Upper lobe of left lung (tissue), 6 donors: ENCODE results near the gene DAW1. TPM values are rescaled to one million over a fixed set of nuclear protein-coding genes. Genes with fewer than 3 reads are reported as not detected.
A peak's percentile ranks its signal among the peaks of the same experiment; 100 is the strongest.

Experiments
- ATAC-seq, 2 donors: fragments of 200-7000 bp; cut with Tn5 transposase; one replicate each; pipeline ENCODE4 v1.9.1; 2022; ENCODE audit warnings: mild to moderate bottlenecking in 2 of 2, moderate library complexity in 2 of 2; ENCODE audit not compliant: low FRiP score in 2 of 2
- DNase-seq, 2 donors: peaks; one replicate each; pipeline ENCODE4 v3.0.0-alpha.2; 2019 to 2020
- H3K27ac ChIP-seq, 4 donors: fragments of 200-600 bp; sonication (generic); one replicate each; pipeline ENCODE4 v1.5.1; 2016 to 2019
- H3K27me3 ChIP-seq, 4 donors: fragments of 200-600 bp; sonication (generic); one replicate each; pipeline ENCODE4 v1.5.1; 2017 to 2019
- H3K36me3 ChIP-seq, 4 donors: fragments of 200-600 bp; sonication (generic); one replicate each; pipeline ENCODE4 v1.5.1; 2016 to 2019
- H3K4me1 ChIP-seq, 4 donors: fragments of 200-600 bp; sonication (generic); one replicate each; pipeline ENCODE4 v1.5.1; 2018 to 2019
- H3K4me3 ChIP-seq, 4 donors: fragments of 200-600 bp; sonication (generic); one replicate each; pipeline ENCODE4 v1.5.1; 2017 to 2019; ENCODE audit warnings: mild to moderate bottlenecking in 2 of 4, moderate library complexity in 1 of 4
- H3K9me3 ChIP-seq, 4 donors: fragments of 200-600 bp; sonication (generic); one replicate each; pipeline ENCODE4 v1.5.1; 2018 to 2019
- EP300 ChIP-seq, 4 donors: sonication (generic); formaldehyde crosslinking; IDR thresholded peaks; one replicate each; pipeline ENCODE4 v1.5.1; 2017; ENCODE audit warnings: antibody characterized with exemption in 4 of 4, control low read depth in 2 of 4
- POLR2A ChIP-seq, 4 donors: fragments of 450-650 bp; IDR thresholded peaks; one replicate each; pipeline ENCODE4 v1.5.1; 2016 to 2017; ENCODE audit warnings: antibody characterized with exemption in 4 of 4, mild to moderate bottlenecking in 2 of 4
- POLR2AphosphoS5 ChIP-seq, 2 donors: sonication (generic); formaldehyde crosslinking; IDR thresholded peaks; one replicate each; pipeline ENCODE4 v1.5.1; 2017; ENCODE audit warnings: antibody characterized with exemption in 2 of 2
- WGBS, 2 donors: methylation state at CpG; one replicate each; pipeline ENCODE4 v1.1.5; 2017 to 2018; 5-methylcytosine and 5-hydroxymethylcytosine counted together
- total RNA-seq, 6 donors: library from RNA; depleted of rRNA in 4 of 6; stranded (reverse); fragments of >200 nt in 4 of 6; gene quantifications; one replicate each; pipeline versions ENCODE4 v1.1.0 to v1.2.1, GENCODE V29; 2016 to 2021
- TF ChIP-seq, protein P1 (sequence below), 6 experiments: fragments of 450-650 bp in 4 of 6; fragments of 200-600 bp in 2 of 6; sonication (generic) in 2 of 6; IDR thresholded peaks; one replicate each; pipeline ENCODE4 v1.5.1; 2016 to 2019; ENCODE audit warnings: antibody characterized with exemption in 6 of 6
- donor health status: DM: no; HTN: no; CAD: no; lungs with moderate emphysema.
- donor health status: DM: no; HTN: yes; CAD: no; lungs with severe emphysema.

Gene DAW1
- total RNA-seq, 6 donors from 2014 or later, result 0.66 to 18.7 (median 4.5) TPM

DNA sequence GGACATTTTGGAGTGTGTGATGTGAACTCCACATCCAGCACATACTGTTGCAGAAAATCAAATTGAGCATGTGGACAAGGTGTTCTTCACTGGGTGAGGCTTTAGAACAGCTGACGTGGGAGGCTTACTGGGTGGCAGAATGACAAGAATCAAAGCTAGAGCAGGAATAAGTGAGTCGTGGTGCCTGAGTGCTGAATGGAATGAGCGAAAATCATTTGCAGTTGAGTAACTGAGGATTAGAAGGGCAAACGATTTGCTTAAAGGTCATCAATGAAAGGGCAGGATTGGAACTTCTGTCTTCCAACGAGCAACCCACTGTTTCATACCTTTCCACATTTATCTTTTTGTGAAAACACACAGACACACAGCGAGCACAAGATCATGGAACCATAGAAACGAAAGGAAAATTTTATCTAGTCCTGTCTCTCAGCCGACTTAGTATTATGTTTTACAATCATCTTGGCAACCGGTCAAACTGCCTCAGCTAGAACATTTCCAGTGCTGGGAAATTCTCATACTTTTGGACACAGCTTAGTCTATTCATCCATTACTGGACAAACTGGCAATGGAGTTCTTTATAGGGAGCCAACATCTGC, 7.2 kb upstream of the DAW1 start:
- TF ChIP-seq POLR2A (IDR thresholded peaks at IDR 0.05) (no peak), EP300 (IDR thresholded peaks at IDR 0.05) (no peak), POLR2AphosphoS5 (IDR thresholded peaks at IDR 0.05) (no peak)
- TF ChIP-seq, protein P1, sequence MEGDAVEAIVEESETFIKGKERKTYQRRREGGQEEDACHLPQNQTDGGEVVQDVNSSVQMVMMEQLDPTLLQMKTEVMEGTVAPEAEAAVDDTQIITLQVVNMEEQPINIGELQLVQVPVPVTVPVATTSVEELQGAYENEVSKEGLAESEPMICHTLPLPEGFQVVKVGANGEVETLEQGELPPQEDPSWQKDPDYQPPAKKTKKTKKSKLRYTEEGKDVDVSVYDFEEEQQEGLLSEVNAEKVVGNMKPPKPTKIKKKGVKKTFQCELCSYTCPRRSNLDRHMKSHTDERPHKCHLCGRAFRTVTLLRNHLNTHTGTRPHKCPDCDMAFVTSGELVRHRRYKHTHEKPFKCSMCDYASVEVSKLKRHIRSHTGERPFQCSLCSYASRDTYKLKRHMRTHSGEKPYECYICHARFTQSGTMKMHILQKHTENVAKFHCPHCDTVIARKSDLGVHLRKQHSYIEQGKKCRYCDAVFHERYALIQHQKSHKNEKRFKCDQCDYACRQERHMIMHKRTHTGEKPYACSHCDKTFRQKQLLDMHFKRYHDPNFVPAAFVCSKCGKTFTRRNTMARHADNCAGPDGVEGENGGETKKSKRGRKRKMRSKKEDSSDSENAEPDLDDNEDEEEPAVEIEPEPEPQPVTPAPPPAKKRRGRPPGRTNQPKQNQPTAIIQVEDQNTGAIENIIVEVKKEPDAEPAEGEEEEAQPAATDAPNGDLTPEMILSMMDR (IDR thresholded peaks at IDR 0.05), result no peak
- H3K4me1 ChIP-seq, result peaks cover 0 to 11% (median 4%) of the 10 kb centered on the region in 4 donors
- no peaks in the 10 kb centered on the region for H3K36me3 ChIP-seq
- H3K4me3 ChIP-seq, result no peak overlapping the region
- H3K27ac ChIP-seq, result no peak overlapping the region
- ATAC-seq (peak in 1 of 2 donors; percentile 61), DNase-seq (no peak)
- WGBS, 2 donors, result 72 to 74% methylated on average over 9 of the region's 9 CpGs
- H3K9me3 ChIP-seq, result no peaks in the 10 kb centered on the region
- H3K27me3 ChIP-seq, result no peaks in the 10 kb centered on the region

DNA sequence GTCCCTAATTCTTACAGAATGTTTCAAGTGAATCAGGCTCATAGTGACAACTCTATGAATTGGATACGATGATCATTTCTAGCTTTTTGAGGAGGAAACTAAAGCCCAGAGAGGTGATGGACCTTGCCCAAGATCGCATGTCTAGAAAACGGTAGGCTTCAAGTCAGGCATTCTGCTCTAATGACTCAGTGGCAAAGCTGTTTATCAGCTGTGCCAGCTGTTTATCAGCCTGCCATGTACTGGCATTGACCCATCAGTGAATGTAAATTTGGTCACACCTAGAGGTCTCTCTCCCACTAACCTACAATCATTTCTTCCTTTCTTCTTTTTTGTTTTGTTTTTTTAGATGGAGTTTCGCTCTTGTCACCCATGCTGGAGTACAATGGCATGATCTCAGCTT, 6.1 kb upstream of the DAW1 start:
- no peak for TF ChIP-seq POLR2A (IDR thresholded peaks at IDR 0.05)
- TF ChIP-seq, protein P1 (IDR thresholded peaks at IDR 0.05), result no peak
- TF ChIP-seq POLR2AphosphoS5 (IDR thresholded peaks at IDR 0.05), result no peak
- no peak for TF ChIP-seq EP300 (IDR thresholded peaks at IDR 0.05)
- DNase-seq (no peak), ATAC-seq (no peak)
- no peak overlapping the region for H3K4me3 ChIP-seq
- H3K9me3 ChIP-seq, result no peaks in the 10 kb centered on the region
- H3K27ac ChIP-seq, result no peak overlapping the region
- H3K36me3 ChIP-seq, result no peaks in the 10 kb centered on the region
- WGBS, 2 donors, result 75 to 89% methylated on average over 4 of the region's 4 CpGs
- no peaks in the 10 kb centered on the region for H3K27me3 ChIP-seq
- H3K4me1 ChIP-seq, result peaks cover 0 to 11% (median 4%) of the 10 kb centered on the region in 4 donors

DNA sequence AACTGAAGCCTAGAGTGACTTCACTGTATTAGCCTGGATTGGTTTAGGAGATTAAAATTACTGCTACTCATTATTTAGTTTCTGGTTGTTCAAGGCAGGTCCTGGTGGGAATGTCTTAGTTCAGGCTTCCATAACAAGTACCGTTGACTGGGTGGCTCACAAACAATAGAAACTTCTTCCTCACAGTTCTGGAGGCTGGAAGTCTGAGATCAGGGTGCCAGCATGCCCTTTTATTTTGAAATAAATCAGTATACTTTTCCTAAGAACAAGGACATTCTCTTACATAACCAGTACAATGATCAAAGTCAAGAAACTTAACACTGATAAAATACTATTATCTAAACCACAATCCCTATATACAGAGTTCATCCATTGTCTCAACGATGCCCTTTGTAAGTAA, 4.0 kb upstream of the DAW1 start:
- 81 to 92% methylated on average over 2 of the region's 2 CpGs for WGBS, 2 donors
- Histone ChIP-seq H3K27ac (no peak overlapping the region), H3K36me3 (no peaks in the 10 kb centered on the region), H3K27me3 (no peaks in the 10 kb centered on the region), H3K4me1 (peaks cover 0 to 15% (median 6%) of the 10 kb centered on the region in 4 donors), H3K4me3 (no peak overlapping the region), H3K9me3 (no peaks in the 10 kb centered on the region)
- no peak for DNase-seq
- no peak for ATAC-seq
- TF ChIP-seq EP300 (IDR thresholded peaks at IDR 0.05) (no peak), POLR2A (IDR thresholded peaks at IDR 0.05) (no peak), POLR2AphosphoS5 (IDR thresholded peaks at IDR 0.05) (no peak)
- TF ChIP-seq, protein P1 (IDR thresholded peaks at IDR 0.05), result no peak

DNA sequence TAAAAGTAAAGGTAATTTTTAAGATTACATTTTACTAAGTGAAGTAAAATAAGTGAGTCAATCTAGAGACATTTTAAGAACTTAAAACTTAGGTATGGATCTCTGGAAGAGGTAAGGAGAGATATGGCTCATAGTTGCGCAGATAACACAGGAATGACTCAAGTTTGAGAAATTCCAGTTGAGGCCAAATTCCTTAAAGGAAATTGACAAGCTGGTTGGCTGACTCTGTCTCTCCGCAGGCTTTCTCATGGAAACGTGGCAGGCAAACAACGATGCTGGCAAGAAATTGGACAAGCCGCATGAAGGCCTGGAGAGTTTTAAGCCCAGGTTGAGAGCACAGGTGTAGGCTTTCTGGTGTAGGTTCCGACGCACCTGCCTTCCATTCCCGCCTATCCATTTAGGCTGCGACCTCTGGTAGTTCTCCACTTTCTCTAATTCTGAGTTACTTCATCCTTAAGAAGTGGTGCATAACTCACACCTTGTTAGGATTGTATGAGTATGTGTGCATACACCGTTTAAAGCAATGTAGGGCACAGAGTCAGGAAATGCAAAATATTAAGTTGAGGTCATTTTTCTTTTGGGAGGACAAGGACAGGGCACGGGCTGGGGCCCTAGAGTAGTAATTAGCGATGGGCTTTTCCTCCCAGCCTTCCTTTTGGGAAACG, 589 bp upstream of the DAW1 start:
- Histone ChIP-seq H3K9me3 (no peaks in the 10 kb centered on the region), H3K27me3 (no peaks in the 10 kb centered on the region), H3K4me1 (peaks cover 0 to 7% (median 3%) of the 10 kb centered on the region in 4 donors), H3K27ac (peak overlapping the region in 3 of 4 donors; percentile 4 to 72 (median 65)), H3K36me3 (no peaks in the 10 kb centered on the region), H3K4me3 (peak overlapping the region in 3 of 4 donors; percentile 19 to 39 (median 36))
- WGBS, 2 donors, result 60 to 73% methylated on average over 11 to 13 of the region's 13 CpGs
- ATAC-seq, result peak; percentile 30 to 74
- TF ChIP-seq POLR2AphosphoS5 (IDR thresholded peaks at IDR 0.05) (no peak), EP300 (IDR thresholded peaks at IDR 0.05) (no peak), POLR2A (IDR thresholded peaks at IDR 0.05) (no peak)
- TF ChIP-seq, protein P1 (IDR thresholded peaks at IDR 0.05), result no peak
- DNase-seq, result no peak
